HUES64 (cell line): ENCODE measurements around the gene ITGA3.
A peak's percentile ranks its signal among the peaks of the same experiment; 100 is the strongest.

Source experiments
- H3K27ac ChIP-seq: 2 replicates; pipeline ENCODE4 v1.7.0; 2013; ENCODE audit warnings: low read depth, low read length, inconsistent platforms
- H3K27me3 ChIP-seq: 2 replicates; pipeline ENCODE4 v1.6.1; 2013; ENCODE audit warnings: mild to moderate bottlenecking, low read length; ENCODE audit not compliant: insufficient read depth
- H3K36me3 ChIP-seq: 2 replicates; pipeline ENCODE4 v1.6.1; 2013; ENCODE audit warnings: mild to moderate bottlenecking, low read length; ENCODE audit not compliant: insufficient read depth
- H3K4me1 ChIP-seq: 2 replicates; pipeline ENCODE4 v1.6.1; 2013; ENCODE audit warnings: mild to moderate bottlenecking, low read length, moderate library complexity; ENCODE audit not compliant: insufficient read depth
- H3K4me3 ChIP-seq: 2 replicates; pipeline ENCODE4 v1.5.1; 2013; ENCODE audit warnings: mild to moderate bottlenecking, low read length, moderate library complexity
- H3K9ac ChIP-seq: 2 replicates; pipeline ENCODE4 v1.6.1; 2013; ENCODE audit warnings: mild to moderate bottlenecking, low read depth, low read length
- H3K9me3 ChIP-seq: 2 replicates; pipeline ENCODE4 v1.6.1; 2013; ENCODE audit warnings: low read depth, low read length; ENCODE audit not compliant: insufficient read depth
- WGBS: fragments of 150-250, 120-280 bp; methylation state at CpG from one replicate; pipeline ENCODE4 v1.1.7; 2013; ENCODE audit warnings: missing lambda C conversion rate; 5-methylcytosine and 5-hydroxymethylcytosine counted together

ITGA3 gene

DNA sequence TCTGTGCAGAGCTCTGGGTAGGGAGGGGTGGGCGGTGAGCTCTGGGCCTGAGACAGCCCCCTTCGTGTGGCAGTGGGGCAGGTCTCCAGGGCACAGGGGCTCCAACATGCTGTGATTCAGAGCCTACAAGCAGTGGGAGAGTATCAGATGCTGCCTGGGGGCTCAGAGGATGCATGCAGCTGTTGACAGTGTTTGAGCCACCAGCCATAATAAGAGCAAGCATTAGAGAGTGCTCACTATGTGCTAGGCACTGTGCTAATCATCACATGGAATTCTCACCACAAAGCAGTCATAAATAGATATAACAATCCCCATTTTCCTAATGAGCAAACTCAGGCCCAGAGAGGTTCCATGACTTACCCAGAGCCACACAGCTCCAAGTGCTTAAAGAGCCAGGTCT is 47.3 kb downstream of the ITGA3 start:
- Histone ChIP-seq H3K9ac (no peak overlapping the region), H3K36me3 (0 out of 2 replicates have a peak, but pooled peaks cover 4% of the 10 kb centered on the region), H3K4me1 (peaks cover 18% of the 10 kb centered on the region), H3K27me3 (no peaks in the 10 kb centered on the region), H3K9me3 (no peaks in the 10 kb centered on the region), H3K27ac (no peak overlapping the region), H3K4me3 (no peak overlapping the region)
- WGBS, result 83% methylated on average over 2 of the region's 2 CpGs

DNA sequence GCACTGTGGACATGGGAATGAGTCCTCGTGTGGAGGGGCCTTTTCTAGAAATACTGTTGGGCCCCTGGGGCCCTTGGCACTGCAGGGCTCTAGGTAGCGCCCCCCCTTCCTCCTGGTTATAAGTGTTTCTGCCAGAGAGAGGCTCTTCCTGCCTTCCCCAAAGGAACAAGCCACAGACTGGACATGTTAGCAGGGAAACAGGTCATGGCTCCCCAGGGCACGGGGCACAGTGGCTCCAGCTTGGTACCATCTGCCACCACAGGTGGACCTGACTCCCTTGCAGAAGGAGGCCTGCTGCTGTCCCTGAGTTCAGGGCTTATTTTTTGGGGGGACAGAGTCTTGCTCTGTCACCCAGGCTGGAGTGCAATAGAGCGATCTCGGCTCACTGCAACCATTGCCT is 48.0 kb downstream of the ITGA3 start:
- no peak overlapping the region for H3K4me3 ChIP-seq
- H3K27me3 ChIP-seq, result no peaks in the 10 kb centered on the region
- no peak overlapping the region for H3K27ac ChIP-seq
- no peaks in the 10 kb centered on the region for H3K36me3 ChIP-seq
- H3K9ac ChIP-seq, result no peak overlapping the region
- H3K4me1 ChIP-seq, result peaks cover 18% of the 10 kb centered on the region
- 92% methylated on average over 5 of the region's 5 CpGs for WGBS
- H3K9me3 ChIP-seq, result no peaks in the 10 kb centered on the region

DNA sequence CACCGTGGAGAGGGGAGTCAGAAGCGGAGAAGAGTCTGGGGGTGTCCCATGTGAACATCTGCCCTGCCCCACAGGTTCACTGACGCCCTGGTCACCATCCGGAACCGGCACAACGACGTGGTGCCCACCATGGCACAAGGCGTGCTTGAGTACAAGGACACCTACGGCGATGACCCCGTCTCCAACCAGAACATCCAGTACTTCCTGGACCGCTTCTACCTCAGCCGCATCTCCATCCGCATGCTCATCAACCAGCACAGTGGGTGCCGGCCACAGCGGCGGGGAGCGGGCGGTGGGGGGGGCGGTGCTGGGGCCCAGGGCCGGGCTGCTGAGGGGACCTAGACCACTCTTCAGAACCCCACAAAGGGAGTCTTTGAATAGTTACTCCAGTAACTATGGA is 49.9 kb downstream of the ITGA3 start:
- Histone ChIP-seq H3K9me3 (no peaks in the 10 kb centered on the region), H3K27ac (no peak overlapping the region), H3K36me3 (no peaks in the 10 kb centered on the region), H3K9ac (no peak overlapping the region), H3K4me3 (no peak overlapping the region), H3K27me3 (no peaks in the 10 kb centered on the region), H3K4me1 (peaks cover 16% of the 10 kb centered on the region)
- WGBS, result 90% methylated on average over 18 of the region's 21 CpGs

DNA sequence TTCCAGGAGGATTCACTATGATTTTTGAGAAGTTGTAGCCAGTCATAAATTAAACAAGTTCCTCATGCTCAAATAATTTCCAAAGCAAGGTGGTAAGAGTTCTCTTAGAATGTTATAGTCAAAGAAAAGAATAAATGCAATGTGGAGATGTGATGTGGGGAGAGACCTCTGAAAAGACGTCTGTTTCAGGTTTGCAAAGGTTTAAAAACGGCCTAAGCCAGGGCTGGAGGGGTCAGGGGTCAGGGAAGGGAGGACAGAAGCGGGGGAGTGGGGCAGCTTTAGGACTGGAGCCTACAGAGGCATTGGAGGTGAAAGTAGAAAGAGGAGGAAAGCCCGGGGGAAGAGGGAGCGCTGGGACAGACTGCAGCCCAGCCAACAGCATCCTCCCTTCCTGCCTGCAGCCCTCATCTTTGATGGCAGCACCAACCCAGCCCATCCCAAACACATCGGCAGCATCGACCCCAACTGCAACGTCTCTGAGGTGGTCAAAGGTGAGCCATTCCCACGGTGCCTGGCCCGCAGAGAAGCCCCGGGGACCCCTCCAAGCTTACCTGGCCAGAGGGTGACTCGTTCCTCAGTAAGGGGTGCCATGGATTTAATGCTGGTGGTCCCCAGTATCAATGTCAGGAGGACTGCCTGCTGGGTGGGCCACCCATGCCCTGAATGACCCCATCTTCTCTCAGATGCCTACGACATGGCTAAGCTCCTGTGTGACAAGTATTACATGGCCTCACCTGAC is 50.7 kb downstream of the ITGA3 start:
- WGBS, result 78% methylated on average over 13 of the region's 13 CpGs
- Histone ChIP-seq H3K4me1 (peaks cover 9% of the 10 kb centered on the region), H3K4me3 (no peak overlapping the region), H3K9me3 (no peaks in the 10 kb centered on the region), H3K36me3 (no peaks in the 10 kb centered on the region), H3K27me3 (no peaks in the 10 kb centered on the region), H3K27ac (no peak overlapping the region), H3K9ac (no peak overlapping the region)

DNA sequence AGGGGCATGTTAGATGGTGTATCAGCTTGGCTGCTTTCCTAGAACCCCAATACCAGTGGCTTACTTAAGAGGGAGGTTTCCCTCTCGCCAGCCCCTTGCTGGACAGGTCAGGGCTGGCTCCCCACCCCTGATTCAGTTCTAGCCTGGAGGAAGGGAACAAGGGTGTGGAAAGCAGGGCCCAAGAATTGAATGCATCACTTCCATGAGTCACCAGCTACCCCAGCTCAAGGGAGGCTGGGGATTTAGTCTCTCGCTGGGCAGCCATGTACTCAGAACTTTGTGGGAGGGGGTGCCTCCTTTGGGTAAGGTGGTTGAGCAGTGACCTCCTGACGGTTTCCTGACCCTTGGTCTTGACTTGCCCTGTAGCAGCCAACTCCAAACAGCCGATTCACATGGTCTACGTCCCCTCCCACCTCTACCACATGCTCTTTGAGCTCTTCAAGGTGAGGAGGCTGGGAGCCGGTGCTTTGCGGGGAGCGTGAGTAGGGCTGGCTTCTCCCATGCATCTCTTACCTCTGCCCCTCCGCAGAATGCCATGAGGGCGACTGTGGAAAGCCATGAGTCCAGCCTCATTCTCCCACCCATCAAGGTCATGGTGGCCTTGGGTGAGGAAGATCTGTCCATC is 52.0 kb downstream of the ITGA3 start:
- Histone ChIP-seq H3K27me3 (no peaks in the 10 kb centered on the region), H3K27ac (no peak overlapping the region), H3K9ac (no peak overlapping the region), H3K9me3 (no peaks in the 10 kb centered on the region), H3K4me3 (no peak overlapping the region), H3K36me3 (no peaks in the 10 kb centered on the region), H3K4me1 (peaks cover 6% of the 10 kb centered on the region; the same call in 1 of the 2 replicates)
- 88% methylated on average over 10 of the region's 10 CpGs for WGBS

DNA sequence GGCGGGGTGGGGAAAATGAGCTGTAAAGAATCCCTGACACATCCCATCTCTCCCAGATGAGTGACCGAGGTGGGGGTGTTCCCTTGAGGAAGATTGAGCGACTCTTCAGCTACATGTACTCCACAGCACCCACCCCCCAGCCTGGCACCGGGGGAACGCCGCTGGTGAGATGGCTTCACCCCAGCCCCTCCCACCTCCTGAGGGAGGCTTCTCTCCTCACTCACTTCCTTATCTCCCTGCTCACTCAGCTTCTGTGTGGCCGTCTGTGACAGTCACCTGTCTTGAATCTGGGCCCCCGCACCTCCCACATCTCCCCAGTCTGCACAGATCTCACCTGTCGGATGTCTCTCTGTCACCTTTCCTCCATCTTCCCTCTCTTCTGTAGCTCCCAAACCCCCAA is 52.6 kb downstream of the ITGA3 start:
- Histone ChIP-seq H3K4me3 (no peak overlapping the region), H3K27ac (no peak overlapping the region), H3K9me3 (no peaks in the 10 kb centered on the region), H3K27me3 (no peaks in the 10 kb centered on the region), H3K4me1 (peaks cover 6% of the 10 kb centered on the region; the same call in 1 of the 2 replicates), H3K9ac (no peak overlapping the region), H3K36me3 (no peaks in the 10 kb centered on the region; the same call in 1 of the 2 replicates)
- 86% methylated on average over 8 of the region's 9 CpGs for WGBS

DNA sequence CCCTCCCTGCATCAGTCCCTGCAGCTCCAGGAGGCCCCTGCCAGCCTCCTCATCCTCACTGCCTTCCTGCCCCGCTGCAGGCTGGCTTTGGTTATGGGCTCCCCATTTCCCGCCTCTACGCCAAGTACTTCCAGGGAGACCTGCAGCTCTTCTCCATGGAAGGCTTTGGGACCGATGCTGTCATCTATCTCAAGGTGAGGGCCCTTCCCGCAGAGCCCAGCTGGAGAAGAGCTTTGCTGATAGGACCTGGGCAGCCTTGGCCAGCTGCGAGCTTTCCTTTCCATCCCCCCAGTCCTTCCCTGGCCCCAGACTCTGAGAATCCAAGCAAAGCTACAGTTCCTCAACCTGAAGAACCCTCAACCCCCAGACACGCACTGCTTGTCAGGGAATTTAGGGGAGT is 53.3 kb downstream of the ITGA3 start:
- H3K36me3 ChIP-seq, result no peaks in the 10 kb centered on the region; the same call in 1 of the 2 replicates
- no peaks in the 10 kb centered on the region for H3K27me3 ChIP-seq
- H3K4me1 ChIP-seq, result peaks cover 6% of the 10 kb centered on the region; the same call in 1 of the 2 replicates
- no peak overlapping the region for H3K4me3 ChIP-seq
- H3K9me3 ChIP-seq, result no peaks in the 10 kb centered on the region
- WGBS, result 95% methylated on average over 7 of the region's 7 CpGs
- no peak overlapping the region for H3K27ac ChIP-seq
- H3K9ac ChIP-seq, result no peak overlapping the region

DNA sequence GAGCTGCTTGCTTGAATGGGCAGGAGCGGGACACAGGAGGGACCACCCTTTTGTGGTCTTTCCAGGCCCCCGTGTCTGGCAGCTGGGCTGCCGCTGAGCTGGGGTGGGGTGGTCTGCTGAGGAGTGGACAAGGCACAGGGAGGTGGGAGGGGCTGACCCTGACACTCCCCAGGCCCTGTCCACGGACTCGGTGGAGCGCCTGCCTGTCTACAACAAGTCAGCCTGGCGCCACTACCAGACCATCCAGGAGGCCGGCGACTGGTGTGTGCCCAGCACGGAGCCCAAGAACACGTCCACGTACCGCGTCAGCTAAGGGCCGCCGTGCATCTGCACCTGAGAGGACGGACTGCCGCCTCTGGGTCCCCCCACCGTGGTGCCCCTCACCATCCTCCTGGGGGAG is 53.9 kb downstream of the ITGA3 start:
- no peak overlapping the region for H3K9ac ChIP-seq
- no peak overlapping the region for H3K27ac ChIP-seq
- 93% methylated on average over 19 of the region's 19 CpGs for whole genome bisulfite sequencing
- no peaks in the 10 kb centered on the region for H3K9me3 ChIP-seq
- peaks cover 6% of the 10 kb centered on the region for H3K4me1 ChIP-seq
- H3K4me3 ChIP-seq, result no peak overlapping the region
- no peaks in the 10 kb centered on the region for H3K27me3 ChIP-seq
- H3K36me3 ChIP-seq, result no peaks in the 10 kb centered on the region; the same call in 1 of the 2 replicates

DNA sequence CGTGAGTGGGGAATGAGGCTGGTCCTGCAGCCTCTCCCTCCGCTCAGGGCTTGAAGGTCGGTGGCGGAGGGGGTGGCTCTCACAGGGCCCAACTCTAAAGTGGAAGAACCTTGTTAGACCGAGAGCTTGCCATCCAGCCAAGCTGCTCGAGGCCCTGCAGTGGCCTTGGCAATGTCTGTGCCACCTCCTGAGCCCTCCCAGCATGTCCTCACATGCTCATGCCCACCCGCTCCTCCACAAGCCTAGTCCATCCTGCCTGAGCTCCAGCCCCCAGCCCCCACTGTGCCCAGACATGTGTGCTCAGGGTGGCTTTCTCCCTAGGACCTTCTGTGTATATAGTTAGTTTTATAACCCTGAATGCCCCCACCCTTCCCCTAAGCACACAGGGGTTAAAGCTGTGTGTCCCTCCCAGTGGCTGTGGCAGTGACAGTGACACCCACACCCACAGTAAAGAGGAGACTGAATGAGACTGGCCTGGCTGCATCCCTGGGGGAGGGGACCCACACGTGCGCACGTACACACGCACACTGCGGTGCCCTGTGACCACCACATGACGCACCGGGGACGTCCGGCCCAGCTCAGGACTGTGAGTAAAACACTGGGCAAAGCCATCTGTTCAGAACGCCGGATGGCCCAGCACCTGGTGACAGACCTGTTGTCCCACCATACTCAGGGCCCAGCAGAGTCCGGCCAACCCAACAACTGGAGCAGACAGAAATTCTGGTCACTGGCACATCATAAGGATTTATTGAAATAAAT is 54.9 kb downstream of the ITGA3 start:
- no peaks in the 10 kb centered on the region for H3K27me3 ChIP-seq
- H3K4me1 ChIP-seq, result peaks cover 11% of the 10 kb centered on the region
- WGBS, result 93% methylated on average over 19 of the region's 19 CpGs
- H3K4me3 ChIP-seq, result no peak overlapping the region
- no peaks in the 10 kb centered on the region; the same call in 1 of the 2 replicates for H3K36me3 ChIP-seq
- H3K27ac ChIP-seq, result peak overlapping the region; percentile 77
- no peaks in the 10 kb centered on the region for H3K9me3 ChIP-seq
- H3K9ac ChIP-seq, result peak overlapping the region; percentile 42; the same call in 1 of the 2 replicates

DNA sequence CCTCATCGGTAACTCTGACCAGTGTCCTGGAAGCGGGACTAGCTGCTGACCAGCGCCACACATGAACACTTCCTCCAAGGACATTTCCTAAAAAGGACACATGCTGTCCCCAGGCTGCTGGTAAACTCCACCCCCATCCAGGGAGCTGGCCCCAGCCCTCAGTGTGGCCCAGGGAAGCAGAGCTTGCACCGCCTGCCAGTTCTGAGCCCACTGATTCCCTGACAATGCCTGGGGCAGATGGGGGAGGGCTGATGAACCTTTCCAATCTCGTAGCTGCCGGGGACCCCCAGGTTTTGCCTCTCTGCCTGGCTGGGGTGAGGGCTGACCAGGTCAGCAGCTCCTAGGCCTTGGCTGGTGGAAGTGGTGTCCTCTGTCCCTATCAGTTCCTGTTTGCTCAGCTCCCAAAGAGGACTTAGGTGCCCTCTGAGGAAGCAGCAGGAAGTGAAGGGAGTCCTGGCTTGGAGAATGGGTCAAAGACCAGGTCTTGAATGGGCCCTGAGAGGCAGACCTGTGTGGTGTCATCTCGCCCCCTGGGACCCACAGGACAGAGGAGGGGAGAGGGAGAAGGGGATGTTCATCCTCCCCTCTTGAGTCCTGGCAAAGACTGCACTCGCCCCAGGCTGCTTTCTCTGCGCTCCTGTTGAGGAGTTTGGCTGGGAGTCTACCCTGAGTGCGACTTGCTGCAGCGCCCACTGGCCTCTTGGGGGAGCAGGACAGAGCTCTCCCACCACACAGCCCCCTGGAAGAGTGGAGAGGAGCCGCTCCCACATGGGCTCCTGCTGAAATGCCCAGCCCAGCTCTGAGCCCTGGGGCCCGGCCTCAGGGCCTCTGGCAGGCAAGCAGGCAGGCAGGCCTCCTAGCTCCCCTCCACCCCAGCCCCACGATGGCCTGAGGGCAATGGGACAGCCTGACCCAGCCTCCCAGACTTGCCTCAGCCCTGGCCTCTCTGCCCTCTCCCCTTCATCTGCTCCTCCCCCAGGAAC is 56.1 kb downstream of the ITGA3 start:
- no peaks in the 10 kb centered on the region; the same call in 1 of the 2 replicates for H3K36me3 ChIP-seq
- WGBS, result 60% methylated on average over 14 of the region's 14 CpGs
- peak overlapping the region; percentile 77 for H3K27ac ChIP-seq
- H3K9ac ChIP-seq, result peak overlapping the region; percentile 42
- H3K4me1 ChIP-seq, result peaks cover 15% of the 10 kb centered on the region
- H3K4me3 ChIP-seq, result no peak overlapping the region
- H3K27me3 ChIP-seq, result no peaks in the 10 kb centered on the region
- no peaks in the 10 kb centered on the region for H3K9me3 ChIP-seq
